Cardiac septum (tissue), 1 donor: Measurements from ENCODE around the gene ZBTB33. TPM values are rescaled to one million over a fixed set of nuclear protein-coding genes. Genes with fewer than 3 reads are reported as not detected.

ENCODE experiments used
- DNase-seq: peaks from one replicate; pipeline ENCODE4 v3.0.0-alpha.2; 2020; ENCODE audit warnings: low spot score
- intact Hi-C: fragments of 100-400 bp; cut with DNase I; formaldehyde crosslinking; loops from one replicate; pipeline ENCODE4 v1.14.0; 2022
- total RNA-seq: library from RNA; stranded (reverse); fragmentation: NEBNext Ultra II Directional; extraction: Animal tissue kit (Norgen Biotek cat#: 25700); gene quantifications from one replicate; pipeline ENCODE4 v1.2.1, GENCODE V29; 2021
- donor health status: DM: no; HTN: no; CAD: no.

Gene ZBTB33
- total RNA-seq, 1 donor from 2014 or later: 6.5 TPM

DNA sequence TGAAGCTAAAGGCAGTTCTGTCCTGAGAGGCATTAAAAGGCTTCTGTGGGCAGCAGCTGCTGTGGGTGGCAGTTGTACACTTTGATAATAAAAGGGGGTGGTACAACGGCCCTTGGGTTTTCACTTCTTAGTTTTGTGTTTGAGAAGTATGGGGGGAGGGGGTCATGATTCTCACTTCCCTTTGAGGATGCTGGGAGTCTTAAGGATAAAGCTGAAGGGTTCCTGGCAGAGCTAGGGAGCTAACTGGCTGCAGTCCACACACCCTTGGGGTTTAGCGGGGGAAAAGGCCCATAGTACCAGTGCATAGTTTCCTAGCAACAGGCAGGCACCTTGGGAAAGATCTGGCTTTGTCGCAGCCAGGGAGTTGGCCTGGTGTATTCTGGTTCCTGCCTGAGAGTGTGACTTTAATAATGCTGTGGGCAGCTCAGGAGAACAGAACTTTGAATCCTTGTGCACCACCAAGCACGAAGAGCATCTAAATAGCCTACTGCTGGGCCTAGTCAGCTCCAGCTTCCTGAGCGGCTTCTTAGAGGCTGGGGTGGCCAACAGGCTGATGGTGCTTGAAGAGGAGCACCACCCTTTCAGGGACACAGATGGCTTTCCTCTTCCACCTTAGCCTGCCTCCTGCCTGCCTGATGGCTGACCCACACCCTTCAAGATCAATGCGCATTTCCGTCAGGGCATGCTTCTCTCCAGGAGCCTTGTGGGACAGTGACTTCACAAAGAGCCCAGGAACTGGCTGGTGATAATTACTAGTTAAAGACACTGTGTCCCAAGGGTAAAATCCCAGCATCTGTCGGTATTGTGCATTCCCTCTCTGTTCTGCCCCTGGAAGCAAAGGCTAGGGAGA lies 12.5 kb downstream of the ZBTB33 start:
- intact Hi-C loops: no loop called here
- no peak for DNase-seq

DNA sequence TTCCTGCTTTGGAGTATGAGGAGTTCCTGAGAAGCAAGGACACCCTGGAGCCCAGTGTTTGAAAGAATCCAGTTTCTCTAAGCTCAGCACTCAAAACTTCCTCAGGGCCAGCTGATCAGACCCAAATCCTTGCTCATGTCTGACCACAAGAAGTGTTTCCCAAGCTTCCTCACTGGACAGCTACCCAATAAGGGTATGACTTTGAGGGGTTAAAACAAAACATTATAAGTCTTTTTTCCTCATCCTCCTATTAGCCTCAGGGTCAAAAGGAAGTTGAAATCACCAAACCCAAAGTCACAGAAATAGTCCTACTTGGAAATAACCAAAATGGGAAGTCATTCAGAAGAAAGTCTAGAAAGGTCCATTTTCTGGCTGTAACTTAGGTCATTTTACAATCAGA lies 13.7 kb downstream of the ZBTB33 start:
- no peak for DNase-seq
- intact Hi-C loops: no loop called here

DNA sequence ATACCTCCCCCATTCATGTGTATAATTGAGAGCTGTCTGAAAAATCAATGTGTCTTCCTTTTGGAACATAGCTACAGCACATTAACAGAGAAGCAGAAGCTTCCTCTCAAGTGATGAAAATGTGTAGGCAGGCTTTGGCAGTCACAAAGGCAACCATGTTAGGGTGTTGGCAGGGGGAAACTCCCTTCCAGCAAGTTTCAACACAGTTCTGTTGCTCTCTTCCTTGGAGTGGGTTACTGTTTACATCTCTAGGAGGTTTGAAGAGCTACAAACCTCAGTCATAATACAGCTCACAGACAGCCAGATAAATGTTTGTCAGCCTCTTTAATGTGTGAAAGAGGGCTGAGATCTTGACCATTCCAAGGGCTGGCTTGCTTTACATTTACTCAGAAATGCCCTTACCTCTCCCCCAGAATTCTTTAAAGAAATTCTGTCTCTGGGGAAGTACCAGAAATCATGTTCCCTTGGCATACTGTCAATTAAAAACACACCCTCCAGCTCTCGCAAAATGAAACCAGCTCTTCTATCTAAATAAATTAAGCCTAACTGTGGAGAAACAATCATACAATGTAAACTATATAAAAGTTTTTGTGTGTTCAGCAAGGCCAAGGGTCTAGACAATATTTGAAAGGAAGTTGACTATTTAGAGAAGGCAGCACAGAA lies 18.9 kb downstream of the ZBTB33 start:
- no peak for DNase-seq

DNA sequence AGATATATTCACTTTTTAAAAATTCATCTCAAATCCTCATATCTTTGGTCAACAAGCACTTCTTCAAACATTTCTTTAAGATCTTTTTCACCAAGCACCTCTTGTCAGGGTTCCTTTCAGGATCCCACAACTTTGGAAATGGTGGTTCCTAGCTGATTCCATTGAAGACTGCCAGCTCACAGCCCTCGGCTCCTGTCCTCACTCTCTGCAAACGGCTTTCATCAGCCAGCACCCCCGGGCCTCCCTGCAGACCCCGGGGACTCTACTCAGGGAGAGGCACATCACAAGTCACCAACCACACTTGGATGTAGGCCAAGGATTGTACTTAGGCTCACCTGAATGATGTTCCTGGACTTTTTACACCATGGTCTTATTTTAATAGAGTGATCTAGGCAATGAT lies 20.0 kb downstream of the ZBTB33 start:
- intact Hi-C loops: no loop called here
- DNase-seq: no peak

More for the DNA sequence above, 18.9 kb downstream of the ZBTB33 start:
- intact Hi-C loops: no loop called here

DNA sequence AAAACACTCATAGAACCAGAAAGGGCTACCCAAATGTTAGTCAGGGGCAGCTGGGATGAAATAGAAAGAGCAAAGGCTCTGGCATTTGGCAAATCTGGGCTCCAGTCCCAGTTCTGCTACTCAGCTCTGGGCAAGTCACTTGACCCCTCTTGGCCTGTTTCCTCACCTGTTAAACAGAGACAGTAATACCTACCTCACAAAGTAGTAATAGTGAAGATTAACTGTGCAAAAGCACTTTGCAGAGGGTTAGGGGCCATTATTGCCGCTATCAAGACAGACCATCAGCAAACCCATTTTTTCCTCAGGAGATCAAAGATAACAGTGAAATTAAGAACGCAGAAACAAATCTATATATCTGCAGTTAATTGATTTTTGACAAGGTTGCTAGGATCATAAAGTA lies 20.6 kb downstream of the ZBTB33 start:
- no peak for DNase-seq
- intact Hi-C loops: no loop called here

DNA sequence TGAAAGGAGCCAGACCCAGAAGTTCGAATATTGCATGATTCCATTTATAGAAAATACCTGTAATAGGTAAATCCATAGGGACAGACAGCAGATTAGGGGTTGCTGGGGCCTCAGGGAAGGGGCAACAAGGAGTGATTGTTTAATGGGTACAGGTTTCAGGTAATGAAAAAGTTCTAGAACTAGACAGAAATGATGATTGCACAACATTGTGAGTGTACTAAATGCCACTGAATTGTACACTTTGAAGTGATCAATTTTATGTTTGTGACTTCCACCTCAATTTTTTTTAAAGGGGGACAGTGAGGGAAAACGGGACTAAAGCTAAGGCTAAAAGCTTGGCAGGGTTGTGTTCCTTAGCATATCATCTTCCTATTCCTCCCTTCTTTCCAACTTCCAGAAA lies 23.5 kb downstream of the ZBTB33 start:
- intact Hi-C loops: no loop called here
- DNase-seq: no peak

DNA sequence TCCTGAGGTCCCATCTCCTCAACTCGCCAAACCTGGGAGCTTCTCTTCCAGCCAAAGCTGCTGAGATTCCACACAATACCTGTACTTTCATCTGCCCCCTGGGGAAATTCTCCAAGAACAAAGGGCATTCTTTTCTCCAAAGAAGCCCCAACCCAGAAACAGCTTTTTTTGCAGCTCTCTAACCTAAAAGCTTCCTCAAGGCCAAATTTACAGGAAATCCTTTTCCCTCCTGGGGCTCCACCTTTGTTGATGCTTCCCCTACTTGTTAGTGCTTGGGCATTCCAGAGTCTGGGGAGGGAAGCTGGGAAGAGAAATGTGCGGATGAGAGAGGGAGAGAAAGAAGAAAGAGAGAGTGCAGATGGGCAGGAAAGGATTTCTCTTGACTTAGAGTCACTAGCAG lies 24.3 kb downstream of the ZBTB33 start:
- DNase-seq: no peak
- intact Hi-C loops: no loop called here

DNA sequence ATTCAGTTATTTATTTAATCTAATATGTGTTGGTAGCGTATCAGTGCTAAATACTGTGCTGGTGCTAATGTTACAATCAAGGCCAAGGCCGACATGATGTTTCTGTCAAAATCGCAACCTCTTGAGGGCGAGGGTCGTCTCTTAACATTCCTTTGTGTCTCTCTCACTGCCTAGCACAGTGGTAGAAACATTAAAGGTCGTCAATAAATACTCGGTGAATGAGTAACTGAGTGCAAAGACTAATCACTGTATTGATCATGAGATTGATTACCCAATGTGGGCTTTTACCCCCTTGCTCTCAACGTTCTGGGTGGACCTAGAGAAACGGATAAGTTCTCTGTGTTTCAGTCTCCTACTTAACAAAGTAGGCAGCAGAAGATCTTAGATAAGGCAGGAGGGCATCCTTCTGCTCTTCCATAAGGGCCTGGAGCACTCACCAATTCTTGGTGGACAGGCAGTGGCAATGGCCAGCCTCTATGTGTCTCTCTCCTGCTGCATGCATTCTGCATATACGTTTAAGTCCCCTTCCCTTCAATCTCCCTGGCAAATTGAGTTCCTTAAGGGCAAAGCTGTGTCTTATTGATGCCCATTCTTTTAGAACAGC lies 30.5 kb downstream of the ZBTB33 start:
- DNase-seq: no peak
- intact Hi-C loops: no loop called here

DNA sequence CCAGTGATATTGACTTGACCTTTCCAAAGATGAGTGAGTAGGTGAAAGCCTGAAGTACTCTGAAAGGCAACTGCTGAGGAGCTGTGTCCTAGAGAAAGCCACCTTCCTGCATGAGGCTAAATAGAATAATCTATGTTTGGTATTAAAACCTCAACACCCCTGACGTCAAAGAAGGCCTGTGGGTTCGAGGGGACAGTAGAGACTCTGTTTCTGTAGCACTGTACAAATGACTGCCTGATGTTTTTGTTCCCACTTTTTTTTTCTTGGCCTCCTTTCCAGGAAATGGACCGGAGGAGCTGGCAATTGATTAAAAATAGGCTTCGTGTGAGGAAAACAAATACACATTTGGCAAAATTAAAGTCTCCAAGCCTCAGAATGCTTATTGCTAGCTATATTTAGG lies 31.1 kb downstream of the ZBTB33 start:
- intact Hi-C loops: no loop called here

DNA sequence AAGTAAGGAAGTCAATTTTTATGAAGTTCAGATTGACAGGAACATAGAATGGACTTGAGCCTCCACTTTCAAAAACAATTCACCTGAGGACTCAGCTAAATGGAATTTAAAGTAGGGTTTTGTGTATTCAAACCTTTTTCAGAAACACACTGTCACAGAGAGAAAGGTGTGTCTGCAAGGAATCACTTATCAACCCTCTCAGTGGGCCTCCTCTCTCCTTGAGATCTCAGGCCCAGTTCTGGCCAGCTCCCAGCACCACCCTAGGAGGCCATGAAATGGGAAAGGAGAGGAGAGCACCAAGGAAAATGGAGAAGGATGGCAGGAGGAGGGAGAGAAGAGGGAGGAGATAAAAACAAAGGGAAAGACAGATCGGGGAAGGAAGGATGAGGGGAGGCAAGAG lies 32.1 kb downstream of the ZBTB33 start:
- no peak for DNase-seq
- intact Hi-C loops: no loop called here

More for the DNA sequence above, 31.1 kb downstream of the ZBTB33 start:
- no peak for DNase-seq

DNA sequence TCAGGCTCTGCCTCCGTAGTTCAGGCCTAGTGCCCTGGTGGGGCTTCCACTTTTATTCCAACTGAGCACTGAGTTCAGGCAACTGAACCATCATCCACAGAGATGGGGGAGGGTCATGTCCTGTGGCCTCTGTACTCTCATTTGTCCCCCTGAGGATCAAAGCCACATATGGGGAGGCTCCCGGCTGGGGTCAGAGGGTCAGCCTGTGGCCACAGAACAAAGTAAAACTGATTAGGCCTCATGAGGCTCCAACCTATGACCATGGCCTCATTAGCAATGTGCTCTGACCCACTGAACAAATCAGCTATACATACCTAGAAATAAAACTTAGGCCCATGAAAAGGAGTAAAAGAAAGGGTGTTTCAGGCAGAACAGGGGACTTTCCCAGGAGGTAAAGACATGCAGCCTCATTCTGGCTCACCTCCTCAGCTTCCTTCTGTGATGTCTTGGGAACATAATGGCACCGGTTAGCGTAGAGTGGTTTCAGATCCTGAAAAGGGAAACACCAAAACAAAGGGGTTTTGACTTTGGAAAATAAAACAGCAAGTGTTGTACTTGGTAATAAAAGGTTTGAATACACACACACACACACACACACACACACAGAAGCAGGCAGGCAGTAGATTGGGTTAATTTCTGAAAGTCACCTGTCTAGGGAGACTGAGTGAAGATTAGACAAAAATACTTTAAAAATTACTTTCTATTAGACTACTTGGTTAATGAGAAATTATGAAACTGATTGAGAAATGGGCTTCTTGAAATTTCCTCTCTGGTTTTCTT lies 36.3 kb downstream of the ZBTB33 start:
- intact Hi-C loops: no loop called here
- no peak for DNase-seq

DNA sequence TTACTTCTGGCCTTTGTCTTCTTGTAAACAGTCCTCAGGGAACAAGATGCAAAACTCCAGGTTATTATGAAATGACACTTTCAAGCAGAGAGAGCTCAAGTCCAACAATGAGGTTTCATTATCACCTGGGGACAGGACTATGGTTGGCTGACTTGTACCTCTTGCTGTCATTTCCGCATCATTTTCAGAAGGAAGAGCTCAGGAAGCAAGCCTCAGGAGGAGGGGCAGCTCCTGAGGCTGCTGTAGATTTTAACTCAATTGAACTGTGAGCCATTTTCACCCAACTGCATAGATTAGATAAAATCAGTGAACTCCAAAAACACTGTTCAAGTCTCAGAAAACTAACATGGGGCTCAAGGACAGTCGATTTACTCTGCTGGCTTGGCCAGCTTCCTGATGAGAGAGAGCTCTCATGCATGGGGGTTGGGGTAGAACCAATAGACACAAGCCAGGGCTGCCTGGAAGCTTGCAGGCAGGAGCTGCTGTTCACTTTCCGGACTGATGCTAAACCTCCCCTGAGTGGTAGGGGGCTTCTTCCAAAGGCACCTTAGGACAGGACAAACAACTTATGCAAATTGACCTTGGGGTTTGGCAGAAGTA lies 37.0 kb downstream of the ZBTB33 start:
- intact Hi-C loops: no loop called here
- no peak for DNase-seq

DNA sequence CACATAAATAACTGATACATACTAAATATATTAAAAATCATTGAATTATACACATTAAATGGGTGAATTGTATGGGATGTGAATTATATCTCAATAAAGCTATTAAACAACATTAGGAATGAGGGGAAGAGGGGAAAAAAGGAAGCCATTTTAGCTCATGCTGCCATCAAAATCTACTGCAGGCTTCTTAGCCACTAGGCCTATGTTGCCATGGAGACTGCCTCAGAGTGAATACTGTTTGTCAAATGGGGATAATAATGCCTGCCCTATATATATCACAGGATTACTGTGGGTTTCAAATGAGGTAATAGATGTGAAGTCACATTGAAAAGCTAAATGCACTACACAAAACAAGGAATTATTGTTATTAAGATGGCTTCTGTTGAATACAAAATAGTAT lies 39.5 kb downstream of the ZBTB33 start:
- DNase-seq: no peak
- intact Hi-C loops: no loop called here

DNA sequence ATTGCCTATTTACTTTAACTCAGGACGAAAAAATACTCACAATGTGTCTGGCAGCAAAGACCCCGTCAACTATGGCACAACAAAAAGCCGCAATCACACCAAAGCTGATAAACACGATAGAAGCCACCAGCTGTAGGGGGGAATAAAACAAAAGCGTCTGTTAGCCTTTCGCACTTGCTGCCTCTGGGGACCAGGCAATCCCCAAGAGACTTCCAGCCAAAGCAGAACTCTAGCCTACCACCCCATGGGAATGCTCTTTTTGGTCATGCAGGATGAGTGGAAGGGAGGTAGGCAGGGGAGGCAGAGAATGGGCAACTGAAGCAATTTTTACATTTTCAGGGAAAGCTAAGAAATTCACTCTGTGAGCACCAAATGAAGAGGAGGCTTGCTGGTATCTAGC lies 40.6 kb downstream of the ZBTB33 start:
- DNase-seq: no peak
- intact Hi-C loops: no loop called here

DNA sequence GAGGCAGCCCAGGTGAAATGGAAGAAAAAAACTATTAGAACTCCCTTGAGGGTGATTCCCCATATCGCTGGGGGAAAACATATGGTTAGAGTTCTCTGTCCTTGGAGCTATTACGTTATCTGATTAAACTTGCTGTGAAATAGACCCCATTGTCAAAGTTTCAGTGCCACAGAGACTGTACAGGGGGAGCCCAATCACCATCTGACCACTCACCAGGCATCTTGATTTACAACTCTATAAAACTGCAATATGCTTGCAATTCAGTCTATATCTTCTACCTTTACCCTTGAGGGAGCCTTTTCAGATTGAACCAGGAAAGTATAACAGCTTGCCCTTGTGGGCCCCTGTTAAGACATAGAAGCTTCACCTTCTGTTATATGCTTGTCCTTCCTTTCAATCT lies 42.4 kb downstream of the ZBTB33 start:
- intact Hi-C loops: no loop called here

DNA sequence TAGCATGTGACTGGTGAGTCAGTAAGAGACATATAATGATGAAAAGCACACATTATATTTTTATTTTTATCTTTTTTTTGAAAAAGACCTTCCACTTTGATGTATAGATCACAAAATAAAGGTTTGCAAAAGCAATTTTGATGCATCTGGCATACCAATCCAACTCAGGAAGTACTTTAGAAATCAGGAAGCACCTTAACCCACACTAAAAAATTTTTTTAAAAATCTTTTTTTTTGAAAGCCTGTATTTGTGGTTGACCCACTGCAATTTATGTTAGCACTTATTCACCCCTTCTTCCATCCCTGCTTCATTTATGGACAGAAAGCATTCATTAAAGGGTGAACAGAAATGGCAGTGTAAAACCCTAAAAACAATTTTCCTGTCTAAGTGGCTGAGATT lies 44.0 kb downstream of the ZBTB33 start:
- intact Hi-C loops: no loop called here
- no peak for DNase-seq

More for the DNA sequence above, 42.4 kb downstream of the ZBTB33 start:
- DNase-seq: no peak

DNA sequence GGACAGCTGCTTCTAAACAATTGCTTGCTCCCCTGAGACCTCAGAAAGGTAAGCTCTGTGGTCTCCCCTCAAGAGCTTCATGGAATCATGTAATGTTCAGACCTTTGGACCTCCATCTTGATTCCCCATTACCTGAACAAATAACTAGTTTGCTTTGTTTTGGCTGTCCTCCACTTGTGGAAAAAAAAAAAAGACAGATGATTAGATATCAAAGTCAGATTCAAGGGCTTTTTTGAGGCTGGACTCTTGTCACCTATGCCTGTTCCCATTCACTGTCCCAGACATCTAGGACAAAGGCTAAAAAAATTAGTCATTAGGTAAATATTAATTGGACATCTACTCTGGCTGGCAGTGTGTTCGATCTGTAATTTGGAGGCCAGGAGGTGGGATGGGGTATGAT lies 47.3 kb downstream of the ZBTB33 start:
- intact Hi-C loops: no loop called here
- DNase-seq: no peak

DNA sequence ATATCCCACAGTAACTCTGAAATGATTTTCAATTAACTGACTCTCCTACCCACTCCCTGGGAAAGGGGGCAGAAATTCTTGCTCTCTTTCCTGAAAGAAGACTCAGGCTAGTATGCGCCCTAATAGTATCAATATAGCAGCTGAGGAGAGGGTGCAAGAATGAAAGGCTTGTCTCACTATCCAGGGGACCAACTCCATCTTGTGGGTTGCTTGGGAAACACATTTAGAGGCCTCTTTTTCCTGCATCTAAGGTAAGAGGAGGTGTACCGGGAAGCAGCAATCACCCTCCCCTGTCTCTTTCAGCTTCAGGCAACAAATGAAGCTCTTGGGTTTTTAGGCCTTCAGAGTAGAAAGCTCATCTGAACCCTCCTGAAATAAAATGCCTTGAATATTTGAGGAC lies 49.3 kb downstream of the ZBTB33 start:
- intact Hi-C loops: no loop called here
- DNase-seq: no peak

DNA sequence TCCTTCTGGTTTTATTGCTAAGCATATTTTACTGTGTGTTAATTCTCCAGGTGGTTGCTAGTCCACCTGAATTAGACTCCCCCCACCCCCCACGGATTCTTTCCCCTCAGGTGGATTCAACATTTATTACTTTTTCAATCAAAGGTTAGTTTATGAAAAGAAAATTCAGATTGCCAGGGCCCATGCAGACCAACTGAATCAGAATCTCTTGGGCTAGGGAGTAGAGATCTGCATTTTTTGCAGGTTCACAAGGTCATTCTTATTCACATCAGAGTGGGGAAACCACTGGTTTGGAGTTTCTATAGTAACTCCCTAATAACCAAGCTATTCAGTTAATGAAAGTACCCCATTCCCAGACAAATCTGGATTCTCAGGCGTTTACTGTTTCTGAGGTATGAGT lies 50.9 kb downstream of the ZBTB33 start:
- intact Hi-C loops: no loop called here
- DNase-seq: no peak

DNA sequence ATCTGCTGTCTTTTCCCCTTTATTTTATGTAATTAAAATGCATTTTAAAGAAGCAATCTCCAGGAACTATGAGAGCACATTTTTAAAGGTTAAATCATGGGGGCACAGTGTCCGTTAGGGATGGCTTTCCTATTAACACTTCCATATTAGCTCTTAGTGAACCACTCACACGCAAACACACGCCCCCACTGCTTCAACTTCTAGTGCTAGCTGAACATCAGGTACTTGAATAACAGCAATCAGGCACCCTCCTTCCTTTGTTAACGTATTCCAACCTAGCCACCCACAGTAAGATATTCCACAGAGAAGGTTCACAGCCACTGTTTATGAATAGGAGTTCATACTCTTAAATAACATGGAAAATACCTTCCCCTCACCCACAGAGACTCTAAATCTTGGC lies 51.3 kb downstream of the ZBTB33 start:
- no peak for DNase-seq
- intact Hi-C loops: no loop called here
